ENCODE data around the gene ARF3.

GRCh38 chr12:48947727-48948126 lies 9.6 kb downstream of the ARF3 start:
- TF ChIP-seq EZH2 (IDR thresholded peaks at IDR 0.05; ENCODE audit: borderline replicate concordance, insufficient read depth, low read depth, low read length, poor library complexity, severe bottlenecking) (no peak), CTCF (IDR thresholded peaks at IDR 0.05) (no peak)
